Activated T-cell treated with anti-CD3 and anti-CD28 coated beads, Interleukin-2, amount 50 U/mL, for 72 hours (primary cell): ENCODE data around the gene DDAH2. TPM values are rescaled to one million over a fixed set of nuclear protein-coding genes. Genes with fewer than 3 reads are reported as not detected.

ENCODE experiments used
- ATAC-seq, 2 donors: fragments of 150-1000 bp; cut with Tn5 transposase; replicated peaks in 1 of 2; 2 replicates each; pipeline ENCODE4 v1.10.0; 2021; ENCODE audit warnings: moderate library complexity in 2 of 2, mild to moderate bottlenecking in 1 of 2
- DNase-seq, 2 donors: peaks; one replicate each; pipeline ENCODE4 v3.0.0; 2021 to 2022; ENCODE audit warnings: mixed read lengths in 1 of 2
- H3K27ac Mint-ChIP-seq: one replicate; pipeline ENCODE4 v1.8.0; 2022; ENCODE audit warnings: mild to moderate bottlenecking, moderate library complexity, mixed read lengths
- H3K27me3 Mint-ChIP-seq: one replicate; pipeline ENCODE4 v1.8.0; 2022; ENCODE audit warnings: low read depth, mixed read lengths
- H3K36me3 Mint-ChIP-seq, 2 donors: one replicate each; pipeline ENCODE4 v1.8.0; 2022; ENCODE audit warnings: mixed read lengths in 2 of 2, mild to moderate bottlenecking in 1 of 2; ENCODE audit not compliant: insufficient read depth in 2 of 2
- H3K4me1 Mint-ChIP-seq: one replicate; pipeline ENCODE4 v1.8.0; 2022; ENCODE audit warnings: low read depth, mixed read lengths
- H3K4me3 Mint-ChIP-seq, 2 donors: one replicate each; pipeline ENCODE4 v1.8.0; 2022; ENCODE audit warnings: mild to moderate bottlenecking in 2 of 2, mixed read lengths in 2 of 2, moderate library complexity in 2 of 2
- H3K9me3 Mint-ChIP-seq, 2 donors: one replicate each; pipeline ENCODE4 v1.8.0; 2022; ENCODE audit warnings: mixed read lengths in 2 of 2
- total RNA-seq, 2 donors: library from RNA; stranded (reverse); gene quantifications; one replicate each; pipeline ENCODE4 v1.2.3, GENCODE V29; 2022

Gene DDAH2
- total RNA-seq, 2 donors from 2014 or later, result 19.0 to 19.6 TPM

DNA sequence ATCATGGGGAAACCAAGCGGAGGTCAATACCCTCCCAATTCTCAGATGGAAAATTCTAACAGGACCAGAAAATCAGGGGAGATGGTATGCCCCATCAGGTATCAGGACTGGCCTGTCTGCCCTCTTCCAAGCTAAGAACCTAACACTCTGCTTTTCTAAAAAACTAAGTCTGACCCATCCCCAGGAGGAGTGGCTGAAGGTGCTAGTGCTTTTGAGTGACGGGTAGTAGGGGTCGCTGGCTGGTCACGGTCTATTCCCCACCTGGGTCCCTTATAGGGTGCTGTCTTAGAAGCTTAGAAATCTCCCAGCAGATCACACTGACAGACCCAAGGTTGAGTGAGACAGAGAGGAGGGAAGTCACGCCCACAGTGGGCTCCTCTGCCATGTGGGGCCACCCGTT is 35.6 kb downstream of the DDAH2 start:
- DNase-seq (no peak), ATAC-seq (no peak)
- Mint-ChIP-seq H3K27ac (no peak overlapping the region), H3K4me1 (peaks cover 20% of the 10 kb centered on the region), H3K27me3 (no peaks in the 10 kb centered on the region), H3K9me3 (no peaks in the 10 kb centered on the region), H3K36me3 (peaks cover 5% of the 10 kb centered on the region in 2 donors), H3K4me3 (no peak overlapping the region)

GRCh38 chr6:31692886-31693285 is 36.2 kb downstream of the DDAH2 start:
- H3K9me3 Mint-ChIP-seq, result no peaks in the 10 kb centered on the region
- DNase-seq, result no peak
- no peak for ATAC-seq
- peaks cover 17% of the 10 kb centered on the region for H3K4me1 Mint-ChIP-seq
- no peak overlapping the region for H3K27ac Mint-ChIP-seq
- no peak overlapping the region for H3K4me3 Mint-ChIP-seq
- peaks cover 5% of the 10 kb centered on the region in 2 donors for H3K36me3 Mint-ChIP-seq
- no peaks in the 10 kb centered on the region for H3K27me3 Mint-ChIP-seq

DNA sequence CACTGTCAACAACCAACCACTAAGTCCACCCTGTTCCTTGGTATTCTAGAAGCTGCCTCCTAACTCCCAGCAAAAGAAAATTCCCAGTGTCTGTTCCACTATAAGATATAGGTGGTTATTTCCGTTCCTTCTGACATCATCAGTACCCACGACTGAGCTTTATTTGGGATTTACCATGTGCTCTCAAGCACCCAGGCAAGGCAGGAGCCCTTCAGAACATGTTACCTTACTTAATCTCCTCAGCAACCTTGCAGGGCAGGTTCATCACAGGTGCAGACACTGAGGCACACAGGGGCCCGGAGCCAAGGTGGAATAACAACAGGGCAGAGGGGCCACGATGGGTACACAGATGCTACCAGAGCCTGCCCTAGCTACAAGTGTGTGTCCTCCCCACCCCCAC is 36.7 kb downstream of the DDAH2 start:
- no peaks in the 10 kb centered on the region for H3K9me3 Mint-ChIP-seq
- H3K4me3 Mint-ChIP-seq, result no peak overlapping the region
- H3K27me3 Mint-ChIP-seq, result no peaks in the 10 kb centered on the region
- DNase-seq, result no peak
- H3K36me3 Mint-ChIP-seq, result peaks cover 2 to 5% of the 10 kb centered on the region in 2 donors
- ATAC-seq, result no peak
- no peak overlapping the region for H3K27ac Mint-ChIP-seq
- peaks cover 12% of the 10 kb centered on the region for H3K4me1 Mint-ChIP-seq

DNA sequence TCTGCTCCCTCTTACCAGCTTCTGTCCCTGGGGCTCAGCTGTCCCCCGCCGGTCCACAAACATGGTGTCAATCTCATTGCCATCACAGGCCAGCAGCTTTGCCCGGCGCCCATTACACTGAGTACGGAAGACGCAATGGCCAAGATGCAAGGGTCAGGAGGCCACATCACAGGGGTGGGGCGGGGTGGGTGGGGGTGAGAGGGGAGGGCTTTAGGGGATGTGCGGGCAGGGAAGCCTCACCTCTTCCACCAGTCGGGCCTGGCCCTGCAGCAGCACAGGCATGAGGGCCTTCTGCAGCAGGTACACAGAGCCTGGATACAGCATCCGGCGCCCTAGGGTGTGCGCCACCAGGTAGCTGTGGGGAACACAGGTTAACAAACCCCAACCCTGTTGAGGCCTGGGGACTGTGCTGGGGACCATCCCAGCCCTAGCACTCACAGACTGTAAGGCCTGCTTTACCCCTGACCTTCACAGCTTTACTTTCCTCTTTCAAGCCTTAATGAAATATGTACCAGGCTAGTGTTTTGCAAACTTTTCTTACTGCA is 37.5 kb downstream of the DDAH2 start:
- DNase-seq (no peak), ATAC-seq (no peak)
- no peak overlapping the region for H3K4me3 Mint-ChIP-seq
- H3K36me3 Mint-ChIP-seq, result peaks cover 2 to 5% of the 10 kb centered on the region in 2 donors
- H3K4me1 Mint-ChIP-seq, result peaks cover 10% of the 10 kb centered on the region
- no peaks in the 10 kb centered on the region for H3K9me3 Mint-ChIP-seq
- no peak overlapping the region for H3K27ac Mint-ChIP-seq
- H3K27me3 Mint-ChIP-seq, result no peaks in the 10 kb centered on the region

- peaks cover 0 to 6% of the 10 kb centered on the region in 2 donors for H3K36me3 Mint-ChIP-seq
Measured at GRCh38 chr6:31691078-31691463, 38.0 kb downstream of the DDAH2 start.

DNA sequence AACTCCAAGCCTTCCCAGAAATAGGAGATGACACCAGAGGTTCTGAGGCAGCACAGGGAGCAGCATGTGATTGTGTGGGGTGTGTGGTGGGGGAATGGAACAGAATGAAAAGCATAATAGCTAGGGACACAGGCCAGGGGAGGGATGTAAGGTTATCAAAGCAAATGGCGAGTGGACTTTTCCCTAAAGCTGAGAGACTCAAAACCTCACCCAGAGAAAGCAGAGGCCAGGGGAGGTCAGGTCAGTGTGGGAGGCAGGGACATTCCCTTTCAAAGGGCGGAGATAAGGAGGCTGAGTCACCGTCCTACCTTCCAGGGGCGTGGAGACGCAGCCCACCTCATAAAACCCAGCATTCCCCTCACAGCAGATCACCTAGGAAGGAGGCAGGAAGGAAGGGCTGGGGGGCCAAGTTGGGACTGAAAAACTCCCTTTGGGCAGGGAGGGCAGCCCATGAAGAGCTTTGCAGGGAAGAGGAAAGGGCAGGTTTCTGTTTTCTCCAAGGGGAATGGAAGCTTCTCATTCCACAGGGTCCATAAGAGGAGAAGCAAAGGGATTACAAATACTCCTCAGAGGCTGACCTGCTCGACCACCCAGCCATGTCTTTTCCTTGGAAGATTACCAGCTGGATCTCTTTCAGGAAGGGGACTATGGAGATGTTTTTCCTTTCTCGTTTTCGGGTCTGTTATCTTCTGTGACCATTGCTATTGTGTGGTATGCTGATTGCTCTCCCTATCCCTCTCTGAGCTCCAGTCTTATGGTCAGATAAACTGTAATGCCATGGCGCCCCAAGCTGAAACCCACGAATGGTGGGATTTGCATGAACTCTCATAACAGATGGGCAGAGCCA is 38.6 kb downstream of the DDAH2 start:
- no peak overlapping the region for H3K4me3 Mint-ChIP-seq
- peak overlapping the region; percentile 29 for H3K27ac Mint-ChIP-seq
- DNase-seq (no peak), ATAC-seq (no peak)
- H3K27me3 Mint-ChIP-seq, result no peaks in the 10 kb centered on the region
- peaks cover 0 to 8% of the 10 kb centered on the region in 2 donors for H3K36me3 Mint-ChIP-seq
- H3K9me3 Mint-ChIP-seq, result no peaks in the 10 kb centered on the region
- H3K4me1 Mint-ChIP-seq, result peaks cover 10% of the 10 kb centered on the region

More at GRCh38 chr6:31691078-31691463, 38.0 kb downstream of the DDAH2 start:
- Mint-ChIP-seq H3K27me3 (no peaks in the 10 kb centered on the region), H3K4me1 (peaks cover 10% of the 10 kb centered on the region), H3K9me3 (no peaks in the 10 kb centered on the region), H3K4me3 (no peak overlapping the region), H3K27ac (no peak overlapping the region)
- no peak for DNase-seq
- ATAC-seq, result no peak

DNA sequence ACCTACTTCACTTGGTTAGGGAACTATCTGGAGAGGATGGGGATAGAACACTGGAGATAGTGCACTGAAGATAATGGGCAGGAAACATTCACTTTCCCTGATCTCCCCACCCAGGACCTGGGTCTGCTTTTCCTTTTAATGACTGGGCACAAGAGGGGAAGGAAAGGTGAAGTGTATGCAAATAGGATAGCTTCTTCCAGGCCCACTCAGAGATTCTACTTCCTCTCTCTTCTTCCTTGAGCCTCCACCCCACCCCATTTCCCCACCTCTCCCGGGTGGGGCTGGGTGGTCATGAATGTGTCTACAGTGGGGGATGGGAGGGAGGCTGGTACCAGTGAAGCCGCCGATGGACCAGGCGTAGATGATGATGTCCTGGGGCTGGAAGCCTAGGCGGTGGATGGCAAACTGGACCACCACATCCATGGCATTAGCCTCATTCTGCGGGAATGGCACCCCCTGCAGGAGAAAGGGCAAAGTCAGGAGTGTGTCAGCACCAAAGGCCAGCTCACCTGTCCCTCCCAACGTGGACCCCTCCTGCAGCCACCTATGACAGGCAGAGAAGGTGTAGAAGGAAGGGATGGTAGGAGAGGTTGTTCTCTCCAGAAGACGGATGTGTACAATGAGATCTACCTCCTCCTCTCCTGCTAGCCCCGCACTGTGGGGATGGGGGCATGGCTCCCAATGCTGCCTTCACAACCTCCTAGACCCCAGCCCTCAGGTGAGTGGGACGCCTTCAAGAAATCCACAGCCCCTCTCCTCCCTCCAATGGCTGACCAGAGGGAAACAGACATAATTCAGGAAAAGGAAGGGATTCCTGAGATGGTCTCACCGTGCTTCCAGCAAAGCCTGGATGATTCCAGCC is 39.6 kb downstream of the DDAH2 start:
- Mint-ChIP-seq H3K4me1 (peaks cover 10% of the 10 kb centered on the region), H3K9me3 (no peaks in the 10 kb centered on the region), H3K27ac (peak overlapping the region; percentile 29), H3K27me3 (no peaks in the 10 kb centered on the region), H3K4me3 (no peak overlapping the region), H3K36me3 (peaks cover 0 to 8% of the 10 kb centered on the region in 2 donors)
- ATAC-seq (no peak), DNase-seq (peak in 1 of 2 donors; percentile 18)

- peaks cover 10% of the 10 kb centered on the region for H3K4me1 Mint-ChIP-seq
- H3K4me3 Mint-ChIP-seq, result no peak overlapping the region
- H3K9me3 Mint-ChIP-seq, result no peaks in the 10 kb centered on the region
- H3K27ac Mint-ChIP-seq, result no peak overlapping the region
- no peaks in the 10 kb centered on the region for H3K27me3 Mint-ChIP-seq
- H3K36me3 Mint-ChIP-seq, result peaks cover 0 to 10% of the 10 kb centered on the region in 2 donors
- ATAC-seq (no peak), DNase-seq (no peak)
Measured at GRCh38 chr6:31687860-31688693, 41.0 kb downstream of the DDAH2 start.

DNA sequence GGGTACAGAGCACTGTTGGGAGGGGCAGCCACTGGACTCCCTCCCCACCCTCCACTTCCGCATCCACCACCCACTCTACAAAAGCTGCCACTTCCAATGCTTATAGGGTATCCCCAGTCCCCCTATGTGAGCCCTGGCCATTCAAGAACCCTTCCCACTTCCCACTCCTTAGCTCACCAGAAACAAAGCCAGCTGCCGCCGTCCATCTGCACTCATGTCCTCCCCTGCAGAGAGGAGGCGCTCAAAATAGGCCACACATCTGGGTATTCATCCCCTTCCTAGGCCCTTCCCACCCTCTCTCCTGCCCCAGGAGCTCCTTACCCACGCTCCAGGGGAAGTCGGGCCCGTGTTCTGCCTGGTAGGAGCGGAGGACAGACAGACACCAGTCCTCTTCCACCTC is 41.8 kb downstream of the DDAH2 start:
- Mint-ChIP-seq H3K36me3 (peaks cover 0 to 10% of the 10 kb centered on the region in 2 donors), H3K27me3 (no peaks in the 10 kb centered on the region), H3K27ac (no peak overlapping the region), H3K4me1 (peaks cover 10% of the 10 kb centered on the region), H3K4me3 (no peak overlapping the region), H3K9me3 (no peaks in the 10 kb centered on the region)
- ATAC-seq, result no peak
- DNase-seq, result no peak

- H3K36me3 Mint-ChIP-seq, result peaks cover 0 to 10% of the 10 kb centered on the region in 2 donors
- H3K4me1 Mint-ChIP-seq, result peaks cover 18% of the 10 kb centered on the region
- ATAC-seq (no peak), DNase-seq (no peak)
- H3K4me3 Mint-ChIP-seq, result no peak overlapping the region
- no peaks in the 10 kb centered on the region for H3K27me3 Mint-ChIP-seq
- H3K27ac Mint-ChIP-seq, result peak overlapping the region; percentile 6
- no peaks in the 10 kb centered on the region for H3K9me3 Mint-ChIP-seq
Measured at GRCh38 chr6:31686483-31686882, 42.6 kb downstream of the DDAH2 start.

GRCh38 chr6:31683591-31683990 is 45.5 kb downstream of the DDAH2 start:
- Mint-ChIP-seq H3K27me3 (no peaks in the 10 kb centered on the region), H3K4me3 (no peak overlapping the region), H3K27ac (no peak overlapping the region), H3K9me3 (no peaks in the 10 kb centered on the region), H3K36me3 (peaks cover 0 to 8% of the 10 kb centered on the region in 2 donors), H3K4me1 (peaks cover 23% of the 10 kb centered on the region)
- ATAC-seq (no peak), DNase-seq (no peak)

- peak overlapping the region; percentile 83 to 91 for H3K4me3 Mint-ChIP-seq
- ATAC-seq, result peak; percentile 73 to 74
- no peak overlapping the region for H3K27ac Mint-ChIP-seq
- H3K9me3 Mint-ChIP-seq, result no peaks in the 10 kb centered on the region
- DNase-seq, result peak; percentile 59 to 65
- H3K27me3 Mint-ChIP-seq, result no peaks in the 10 kb centered on the region
- H3K36me3 Mint-ChIP-seq, result peaks cover 0 to 6% of the 10 kb centered on the region in 2 donors
- H3K4me1 Mint-ChIP-seq, result peaks cover 23% of the 10 kb centered on the region
Measured at GRCh38 chr6:31681135-31681671, 47.9 kb downstream of the DDAH2 start.
